NCI-H1417 (cell line): ENCODE results near the gene C1orf105.

Experiments
- DNase-seq, 3 experiments: peaks; one replicate each; lab custom pipeline; 2025; lab: John Stamatoyannopoulos, UW

C1orf105 gene

GRCh38 chr1:172397221-172397620 lies 23.3 kb upstream of the C1orf105 start:
- no peak for DNase-seq

- DNase-seq = no peak
Measured at GRCh38 chr1:172397633-172398032, 22.9 kb upstream of the C1orf105 start.

- DNase-seq = no peak
Measured at GRCh38 chr1:172398193-172398592, 22.3 kb upstream of the C1orf105 start.

DNA sequence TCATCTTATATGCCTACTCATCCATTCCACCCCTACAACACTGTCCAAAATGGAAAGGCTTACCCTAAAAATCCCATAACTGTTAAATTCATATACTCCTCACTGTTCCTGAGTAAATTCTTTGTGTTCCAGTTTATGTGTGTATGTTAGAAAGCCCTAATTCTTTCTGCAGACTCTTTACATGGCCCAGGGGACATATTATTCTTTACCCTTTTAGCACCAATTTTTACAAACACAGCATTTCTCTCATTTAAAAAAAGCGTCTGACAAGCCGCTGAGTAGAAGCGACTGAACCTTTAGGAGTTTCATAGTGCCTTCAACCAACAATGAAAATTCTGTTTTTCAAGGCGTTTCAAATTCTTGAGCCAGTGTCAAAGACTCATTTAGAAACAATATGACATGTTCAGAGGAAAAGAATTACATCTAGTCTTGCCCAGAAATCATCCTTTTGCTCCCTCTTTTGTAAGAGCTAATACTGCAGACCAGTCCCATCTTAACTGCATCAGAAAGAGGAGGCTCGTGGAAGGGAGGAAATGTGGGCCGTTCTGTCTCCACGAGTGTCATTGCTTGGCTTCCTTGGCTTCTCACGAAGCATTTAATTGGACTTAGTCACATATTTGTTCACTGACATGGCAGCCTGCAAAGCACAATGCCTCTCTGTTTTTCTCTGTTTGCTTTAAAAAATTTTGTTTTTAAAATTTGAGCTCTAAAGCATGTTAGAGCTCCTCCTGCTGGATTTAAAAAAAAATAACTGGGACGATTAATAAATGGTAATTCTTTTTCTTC lies 21.3 kb upstream of the C1orf105 start:
- peak; percentile 9 to 63 (median 19) for DNase-seq

GRCh38 chr1:172399756-172400721 lies 20.4 kb upstream of the C1orf105 start:
- DNase-seq = no peak

- no peak for DNase-seq
Measured at GRCh38 chr1:172400722-172401105, 19.8 kb upstream of the C1orf105 start.

GRCh38 chr1:172401477-172401876 lies 19.0 kb upstream of the C1orf105 start:
- no peak for DNase-seq

GRCh38 chr1:172401892-172402291 lies 18.6 kb upstream of the C1orf105 start:
- DNase-seq = no peak

DNA sequence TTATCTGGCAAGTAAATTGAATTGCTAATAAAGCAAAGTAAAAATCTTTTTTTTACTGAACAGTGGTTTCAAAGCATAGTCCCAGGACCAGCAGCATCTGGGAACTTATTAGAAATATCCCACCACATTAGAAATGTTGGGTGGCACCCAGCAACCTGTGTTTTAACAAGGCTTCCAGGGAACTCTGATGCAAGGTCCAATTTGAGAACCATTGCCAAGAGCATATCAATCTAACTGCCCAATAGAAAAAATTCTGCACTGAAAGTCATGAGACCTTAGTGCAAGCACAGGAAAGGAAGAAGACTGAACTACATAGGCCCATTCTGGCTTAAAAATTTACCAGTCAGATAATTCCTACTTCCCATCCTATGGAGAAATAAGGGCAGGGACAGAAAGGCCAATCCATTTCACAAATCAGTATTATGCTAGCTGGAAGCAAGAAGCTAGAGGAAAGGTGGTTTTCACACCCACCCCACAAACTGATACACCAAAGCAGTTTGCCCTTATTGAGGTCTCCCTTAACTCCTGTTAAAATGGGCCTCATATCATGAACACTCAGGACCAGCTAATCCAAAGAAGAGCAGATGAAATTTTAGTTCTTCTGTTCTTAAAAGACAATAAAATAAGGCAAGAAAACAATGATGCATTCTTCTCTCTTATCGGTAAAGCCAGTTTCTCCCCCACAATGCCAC lies 17.5 kb upstream of the C1orf105 start:
- no peak for DNase-seq

DNA sequence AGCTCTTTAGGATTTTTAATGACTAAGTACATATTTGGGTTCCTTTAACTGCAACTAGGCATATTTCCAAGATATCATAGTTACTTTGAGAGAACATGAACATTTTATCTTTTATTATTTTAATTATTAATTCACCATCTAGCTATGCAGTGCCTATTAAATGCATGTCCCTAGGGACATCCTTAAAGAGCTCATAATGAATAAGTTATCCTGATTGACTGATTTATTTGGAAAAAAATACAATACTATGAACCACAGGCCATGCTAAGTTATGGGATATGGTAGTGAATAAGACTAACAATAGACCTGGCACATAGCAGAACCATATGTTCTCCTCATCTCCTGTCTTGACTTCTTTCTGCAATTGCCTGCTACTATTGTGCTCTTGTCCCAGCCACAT lies 16.4 kb upstream of the C1orf105 start:
- DNase-seq = no peak

DNA sequence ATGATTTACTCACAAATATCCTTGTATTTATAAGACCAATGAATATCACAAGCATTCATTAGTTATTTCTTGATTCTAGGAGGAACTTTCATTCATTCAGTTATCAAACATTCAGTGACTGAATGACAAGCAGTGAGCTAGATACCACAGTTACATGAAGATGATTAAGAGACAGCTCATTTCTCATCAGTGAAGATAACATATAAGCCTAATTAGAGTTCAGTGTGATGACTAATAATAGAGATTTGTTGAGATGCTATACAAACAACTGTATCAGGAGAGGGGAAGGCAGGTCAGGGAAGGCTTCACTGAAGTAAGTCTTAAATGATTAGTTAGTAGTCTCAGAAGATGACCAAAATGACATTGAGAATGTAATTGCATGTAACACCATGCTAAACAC lies 14.6 kb upstream of the C1orf105 start:
- no peak for DNase-seq

- DNase-seq = no peak
Measured at GRCh38 chr1:172406968-172407367, 13.5 kb upstream of the C1orf105 start.

- DNase-seq = no peak
Measured at GRCh38 chr1:172408958-172409357, 11.5 kb upstream of the C1orf105 start.

GRCh38 chr1:172410027-172410426 lies 10.5 kb upstream of the C1orf105 start:
- no peak for DNase-seq

- DNase-seq = no peak
Measured at GRCh38 chr1:172411791-172412338, 8.6 kb upstream of the C1orf105 start.

DNA sequence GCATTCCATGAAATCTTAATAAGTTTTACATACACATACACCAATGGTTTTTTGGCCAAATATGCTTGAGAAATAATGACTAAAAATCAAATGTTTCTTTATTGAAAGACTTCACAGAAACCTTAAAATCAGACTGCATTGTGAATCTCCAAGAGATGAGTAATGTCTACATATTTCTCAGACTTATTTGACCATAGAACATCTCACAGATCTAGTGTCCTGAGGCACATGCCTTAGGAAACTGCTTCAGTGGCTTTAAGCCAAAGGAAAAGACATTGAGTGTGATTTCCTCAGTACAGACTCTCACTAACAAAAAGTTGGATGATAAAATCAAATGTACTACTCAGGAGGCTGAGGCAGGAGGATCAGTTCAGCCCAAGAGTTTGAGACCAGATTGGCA lies 6.2 kb upstream of the C1orf105 start:
- DNase-seq = no peak

- no peak for DNase-seq
Measured at GRCh38 chr1:172416496-172417035, 3.9 kb upstream of the C1orf105 start.

DNA sequence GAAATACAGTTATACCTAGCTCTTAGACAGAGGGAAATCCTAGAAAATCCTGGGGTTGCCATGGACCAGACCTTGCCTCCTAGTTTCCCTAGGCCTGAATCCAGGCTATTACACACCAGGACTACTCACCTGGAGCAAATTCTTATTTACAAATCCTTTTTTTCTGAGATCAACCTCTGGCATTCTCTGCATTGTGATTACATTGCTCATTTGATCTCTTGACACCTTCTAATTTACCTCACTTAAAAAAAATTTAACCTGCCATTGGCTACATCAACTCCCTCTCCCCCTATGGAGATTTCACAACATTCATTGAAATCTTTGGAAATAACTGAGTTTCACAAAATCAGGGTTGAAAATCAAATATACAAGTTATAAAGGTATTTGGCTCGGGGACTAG lies 2.9 kb upstream of the C1orf105 start:
- DNase-seq = no peak

GRCh38 chr1:172421974-172422604 lies 1.6 kb downstream of the C1orf105 start:
- no peak for DNase-seq

- no peak for DNase-seq
Measured at GRCh38 chr1:172423336-172423735, 2.9 kb downstream of the C1orf105 start.

GRCh38 chr1:172425339-172425738 lies 4.9 kb downstream of the C1orf105 start:
- DNase-seq = no peak
